ENCODE data around the gene PNLIPRP3. TPM values are rescaled to one million over a fixed set of nuclear protein-coding genes. Genes with fewer than 3 reads are reported as not detected.

Gene PNLIPRP3
- total and polyA plus RNA-seq, 2 of the 8 experiments (the other 6 are each of a cell fraction or from before 2014, with no cell fraction given) = not detected

DNA sequence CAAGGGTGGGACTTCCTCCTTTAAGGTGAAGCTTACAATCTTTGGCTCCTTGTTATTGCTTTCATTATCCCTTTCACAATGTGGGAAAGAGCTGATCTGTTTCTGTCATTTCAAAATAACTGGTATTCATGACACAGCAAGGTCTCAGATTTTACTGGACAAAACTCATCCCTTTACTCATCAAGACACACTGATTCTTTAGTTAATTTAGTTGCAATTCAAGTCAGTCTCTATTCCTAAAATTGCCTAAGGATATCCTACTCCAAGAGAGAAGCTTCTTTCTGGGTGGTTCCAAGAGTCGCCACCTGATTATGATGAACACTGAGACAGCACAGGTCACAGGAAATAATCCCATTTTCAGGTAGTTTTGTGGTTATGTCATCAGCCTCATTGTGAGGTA lies 5.8 kb upstream of the PNLIPRP3 start:
- Histone ChIP-seq H3K56ac (replicated peaks; ENCODE audit: insufficient read length, low read depth, low read length) (no peak overlapping the region), H3K4me2 (ENCODE audit: insufficient read depth in 1 of 2, low read depth in 2 of 2, low read length in 2 of 2) (no peak overlapping the region), H4K91ac (replicated peaks; ENCODE audit: insufficient read length, low read length) (no peak overlapping the region), H2BK12ac (ENCODE audit: low read depth, low read length) (no peak overlapping the region), H2AFZ (ENCODE audit: low read length) (no peak overlapping the region), H4K5ac (ENCODE audit: insufficient read length, low read depth, low read length) (no peak overlapping the region), H2BK120ac (replicated peaks; ENCODE audit: low read depth, low read length) (no peak overlapping the region), H2AK5ac (ENCODE audit: low read depth, low read length) (no peak overlapping the region), H2BK5ac (ENCODE audit: low read depth, low read length) (no peak overlapping the region), H4K8ac (ENCODE audit: extremely low read depth, insufficient read depth, low read length) (no peak overlapping the region), H3K4me1 (replicated peaks in 1 of 4; ENCODE audit: control insufficient read depth in 3 of 4, insufficient read depth in 4 of 4, low read length in 3 of 4) (no peaks in the 10 kb centered on the region), H2BK20ac (ENCODE audit: low read length) (no peak overlapping the region), H3K23ac (ENCODE audit: insufficient read length) (no peak overlapping the region), H4K20me1 (replicated peaks in 1 of 2; ENCODE audit: control insufficient read depth in 1 of 2, insufficient read depth in 2 of 2, low read length in 2 of 2) (no peaks in the 10 kb centered on the region), H3K27ac (ENCODE audit: low read depth, low read length) (no peak overlapping the region), H3K4me3 (ENCODE audit: extremely low read depth in 1 of 4, insufficient read depth in 2 of 4, low read depth in 3 of 4, low read length in 4 of 4) (no peak overlapping the region), H3K23me2 (ENCODE audit: low read depth, low read length) (no peaks in the 10 kb centered on the region), H3K18ac (ENCODE audit: extremely low read depth, low read length) (no peak overlapping the region), H3K36me3 (ENCODE audit: control insufficient read depth in 2 of 4, insufficient read depth in 4 of 4, low read length in 3 of 4) (no peaks in the 10 kb centered on the region), H3K79me1 (ENCODE audit: low read depth, low read length) (no peaks in the 10 kb centered on the region), H3K14ac (ENCODE audit: insufficient read length) (no peak overlapping the region), H3K9ac (replicated peaks in 1 of 4; ENCODE audit: extremely low read depth in 1 of 4, low read depth in 3 of 4, low read length in 3 of 4) (no peak overlapping the region), H3K9me3 (ENCODE audit: insufficient read depth in 2 of 2, low read depth in 1 of 2, low read length in 1 of 2) (no peaks in the 10 kb centered on the region), H3K79me2 (ENCODE audit: control insufficient read depth in 1 of 2, insufficient read depth in 2 of 2, low read length in 2 of 2) (no peaks in the 10 kb centered on the region), H3K4ac (replicated peaks; ENCODE audit: insufficient read length, low read depth, low read length) (no peak overlapping the region), H2BK15ac (ENCODE audit: low read length) (no peak overlapping the region), H3K27me3 (replicated peaks in 1 of 4; ENCODE audit: control insufficient read depth in 3 of 4, extremely low read depth in 1 of 4, insufficient read depth in 3 of 4, low read length in 3 of 4) (no peaks in the 10 kb centered on the region)
- ChIA-PET POLR2A (ENCODE audit: partially characterized antibody) (interaction anchor here (0.6 kb wide), 1 partner anchor 26 kb away, joined by 3 read pairs; no protein-coding TSS in a partner anchor), CTCF (ENCODE audit: partially characterized antibody) (no interaction called here)
- DNase-seq (ENCODE audit: low read depth in 1 of 2, low spot score in 2 of 2) = no peak
- 83% methylated on average over 1 of the region's 1 CpG; no CpG with 5 or more reads in 1 of the 2 experiments for WGBS, 2 experiments (ENCODE audit: extremely low coverage in 1 of 2, insufficient coverage in 1 of 2, insufficient read length in 1 of 2, insufficient replicate concordance in 2 of 2, low coverage in 1 of 2, low lambda C conversion rate in 2 of 2, missing lambda C conversion rate in 1 of 2)
- FAIRE-seq = no peak
- TF ChIP-seq CTBP2 (IDR thresholded peaks at IDR 0.05; ENCODE audit: borderline replicate concordance, insufficient read depth, insufficient read length, low read length) (no peak), JUND (IDR thresholded peaks at IDR 0.05; ENCODE audit: low read length) (no peak), KDM1A (IDR thresholded peaks at IDR 0.05; ENCODE audit: borderline replicate concordance, low read length) (no peak), RFX5 (IDR thresholded peaks at IDR 0.05; ENCODE audit: borderline replicate concordance, low read depth, low read length) (no peak), SRF (IDR thresholded peaks at IDR 0.05; ENCODE audit: low read depth, low read length) (no peak), EGR1 (IDR thresholded peaks at IDR 0.05; ENCODE audit: borderline replicate concordance, low read depth, low read length) (no peak)
